ENCODE measurements around the gene CAMLG. TPM values are rescaled to one million over a fixed set of nuclear protein-coding genes. Genes with fewer than 3 reads are reported as not detected.
"Not testable (repeated sequence)": the region's sequence is repeated elsewhere in the genome, so short reads cannot be mapped to it uniquely, and the experiment has no call there.

The CAMLG gene
- total RNA-seq, 4 donors from 2014 or later, result 12.7 to 31.0 (median 24.2) TPM

DNA sequence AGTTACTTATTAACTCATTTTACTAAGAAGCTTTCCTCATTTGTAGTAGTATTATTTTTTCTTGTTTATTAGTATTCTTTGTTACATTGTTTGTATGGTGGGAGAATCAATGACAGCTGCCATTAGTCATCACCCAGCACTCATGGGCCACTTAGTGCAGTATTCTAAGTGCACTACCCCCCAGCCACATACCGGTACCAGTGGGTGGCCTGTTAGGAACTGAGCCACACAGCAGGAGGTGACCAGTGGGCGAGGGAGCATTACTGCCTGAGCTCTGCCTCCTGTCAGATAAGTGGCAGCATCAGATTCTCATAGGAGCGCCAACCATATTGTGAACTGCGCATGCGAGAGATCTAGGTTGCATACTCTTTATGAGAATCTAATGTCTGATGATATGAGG lies 24.2 kb upstream of the CAMLG start:
- Histone ChIP-seq H3K36me3 (peaks cover 0 to 61% (median 18%) of the 10 kb centered on the region in 4 donors), H3K27ac (no peak overlapping the region), H3K27me3 (no peaks in the 10 kb centered on the region), H3K9me3 (no peaks in the 10 kb centered on the region), H3K4me1 (no peaks in the 10 kb centered on the region), H3K4me3 (no peak overlapping the region)
- 92 to 95% methylated on average over 3 to 5 of the region's 5 CpGs for WGBS, 2 donors (ENCODE audit: low coverage in 1 of 2)
- intact Hi-C loops (cut with DNase I; ENCODE audit: low total_unique reads), result no loop called here
- TF ChIP-seq, protein P1, sequence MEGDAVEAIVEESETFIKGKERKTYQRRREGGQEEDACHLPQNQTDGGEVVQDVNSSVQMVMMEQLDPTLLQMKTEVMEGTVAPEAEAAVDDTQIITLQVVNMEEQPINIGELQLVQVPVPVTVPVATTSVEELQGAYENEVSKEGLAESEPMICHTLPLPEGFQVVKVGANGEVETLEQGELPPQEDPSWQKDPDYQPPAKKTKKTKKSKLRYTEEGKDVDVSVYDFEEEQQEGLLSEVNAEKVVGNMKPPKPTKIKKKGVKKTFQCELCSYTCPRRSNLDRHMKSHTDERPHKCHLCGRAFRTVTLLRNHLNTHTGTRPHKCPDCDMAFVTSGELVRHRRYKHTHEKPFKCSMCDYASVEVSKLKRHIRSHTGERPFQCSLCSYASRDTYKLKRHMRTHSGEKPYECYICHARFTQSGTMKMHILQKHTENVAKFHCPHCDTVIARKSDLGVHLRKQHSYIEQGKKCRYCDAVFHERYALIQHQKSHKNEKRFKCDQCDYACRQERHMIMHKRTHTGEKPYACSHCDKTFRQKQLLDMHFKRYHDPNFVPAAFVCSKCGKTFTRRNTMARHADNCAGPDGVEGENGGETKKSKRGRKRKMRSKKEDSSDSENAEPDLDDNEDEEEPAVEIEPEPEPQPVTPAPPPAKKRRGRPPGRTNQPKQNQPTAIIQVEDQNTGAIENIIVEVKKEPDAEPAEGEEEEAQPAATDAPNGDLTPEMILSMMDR (IDR thresholded peaks at IDR 0.05), result no peak
- no peak for TF ChIP-seq POLR2A (IDR thresholded peaks at IDR 0.05)
- no peak for TF ChIP-seq POLR2AphosphoS5 (IDR thresholded peaks at IDR 0.05)
- TF ChIP-seq EP300 (IDR thresholded peaks at IDR 0.05; ENCODE audit: low read depth), result no peak
- DNase-seq, result no peak
- in situ Hi-C loops (cut with MboI; ENCODE audit: low pct_ligation_motif_present in 1 of 4, low pct_unique_long_range_greater_than_20kb in 1 of 4, low sequenced_read_pairs in 3 of 4), result no loop called here

DNA sequence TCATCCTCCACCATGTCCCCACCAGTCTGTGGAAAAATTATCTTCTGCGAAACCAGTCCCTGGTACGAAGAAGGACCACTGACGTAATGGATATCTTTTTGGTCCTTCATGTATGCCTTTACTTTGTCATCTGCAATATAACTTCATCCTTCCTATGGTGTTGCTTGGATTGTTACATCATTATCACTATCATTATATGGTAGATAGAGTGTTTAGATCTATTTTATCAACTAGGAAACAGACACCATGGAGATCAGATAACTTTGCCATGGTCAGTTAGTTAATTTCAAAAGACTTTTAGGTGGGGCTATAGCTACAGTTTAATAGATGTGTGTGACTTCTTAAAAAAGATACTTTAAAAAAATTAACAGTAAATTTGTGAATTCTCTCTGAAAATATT lies 23.8 kb upstream of the CAMLG start:
- DNase-seq, result no peak
- peaks cover 0 to 60% (median 16%) of the 10 kb centered on the region in 4 donors for H3K36me3 ChIP-seq
- TF ChIP-seq, protein P1 (IDR thresholded peaks at IDR 0.05), result no peak
- TF ChIP-seq POLR2AphosphoS5 (IDR thresholded peaks at IDR 0.05), result no peak
- no peak for TF ChIP-seq POLR2A (IDR thresholded peaks at IDR 0.05)
- TF ChIP-seq EP300 (IDR thresholded peaks at IDR 0.05; ENCODE audit: low read depth), result no peak
- H3K4me1 ChIP-seq, result no peaks in the 10 kb centered on the region
- intact Hi-C loops (cut with DNase I; ENCODE audit: low total_unique reads) (no loop called here), in situ Hi-C loops (cut with MboI; ENCODE audit: low pct_ligation_motif_present in 1 of 4, low pct_unique_long_range_greater_than_20kb in 1 of 4, low sequenced_read_pairs in 3 of 4) (no loop called here)
- no peaks in the 10 kb centered on the region for H3K27me3 ChIP-seq
- no peaks in the 10 kb centered on the region for H3K9me3 ChIP-seq
- H3K27ac ChIP-seq, result no peak overlapping the region
- 69 to 99% methylated on average over 3 of the region's 3 CpGs for WGBS, 2 donors (ENCODE audit: low coverage in 1 of 2)
- H3K4me3 ChIP-seq, result no peak overlapping the region

DNA sequence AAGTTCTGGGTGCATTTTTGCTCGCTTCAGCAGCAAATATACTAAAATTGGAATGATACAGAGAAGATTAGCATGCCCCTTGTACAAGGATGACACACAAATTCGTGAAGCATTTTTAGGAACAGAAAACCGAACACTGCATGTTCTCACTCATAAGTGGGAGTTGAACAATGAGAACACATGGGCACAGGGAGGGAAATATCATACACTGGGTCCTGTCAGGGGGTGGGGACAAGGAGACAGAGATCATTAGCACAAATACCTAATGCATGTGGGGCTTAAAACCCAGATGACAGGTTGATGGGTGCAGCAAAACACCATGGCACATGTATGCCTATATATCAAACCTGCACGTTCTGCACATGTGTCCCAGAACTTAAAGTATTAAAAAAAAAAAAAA lies 22.9 kb upstream of the CAMLG start:
- H3K27ac ChIP-seq; DNase-seq; H3K27me3 ChIP-seq; in situ Hi-C loops (cut with MboI; ENCODE audit: low pct_ligation_motif_present in 1 of 4, low pct_unique_long_range_greater_than_20kb in 1 of 4, low sequenced_read_pairs in 3 of 4); H3K4me1 ChIP-seq; H3K4me3 ChIP-seq; H3K9me3 ChIP-seq; intact Hi-C loops (cut with DNase I; ENCODE audit: low total_unique reads): not testable (repeated sequence)
- peaks cover 0 to 60% (median 16%) of the 10 kb centered on the region in 4 donors for H3K36me3 ChIP-seq
- WGBS, 2 donors (ENCODE audit: low coverage in 1 of 2), result 89 to 90% methylated on average over 4 of the region's 4 CpGs

DNA sequence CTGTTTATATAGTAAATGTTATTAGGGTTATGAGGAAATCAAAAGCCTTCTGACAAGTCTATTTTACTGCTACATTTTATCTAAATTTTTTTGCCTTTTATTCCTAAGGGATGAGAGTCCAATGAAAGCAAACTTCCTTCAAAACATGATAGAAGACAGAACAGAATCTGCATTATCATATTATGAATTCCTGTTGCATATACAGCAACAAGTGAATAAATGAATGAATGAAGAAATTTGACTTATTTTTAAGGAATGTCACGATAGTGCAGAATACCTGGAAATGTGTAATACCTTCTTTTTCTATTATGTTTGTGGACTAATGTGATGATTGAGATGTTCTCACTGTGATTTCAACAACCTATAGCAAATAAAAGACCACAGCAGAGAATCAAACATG lies 13.5 kb upstream of the CAMLG start:
- in situ Hi-C loops (cut with MboI; ENCODE audit: low pct_ligation_motif_present in 1 of 4, low pct_unique_long_range_greater_than_20kb in 1 of 4, low sequenced_read_pairs in 3 of 4), result loop anchor here in 1 of 4 donors (25.0 kb wide), 1 partner anchor 187 kb away; the partner anchor contains the start of gene PCBD2
- 92 to 93% methylated on average over 1 of the region's 1 CpG for WGBS, 2 donors (ENCODE audit: low coverage in 1 of 2)
- Histone ChIP-seq H3K4me3 (no peak overlapping the region), H3K9me3 (no peaks in the 10 kb centered on the region), H3K4me1 (no peaks in the 10 kb centered on the region), H3K27ac (no peak overlapping the region), H3K36me3 (peaks cover 0 to 53% (median 24%) of the 10 kb centered on the region in 4 donors), H3K27me3 (no peaks in the 10 kb centered on the region)
- no peak for DNase-seq
- TF ChIP-seq POLR2AphosphoS5 (IDR thresholded peaks at IDR 0.05), result no peak
- TF ChIP-seq, protein P1 (IDR thresholded peaks at IDR 0.05), result no peak
- intact Hi-C loops (cut with DNase I; ENCODE audit: low total_unique reads), result no loop called here

DNA sequence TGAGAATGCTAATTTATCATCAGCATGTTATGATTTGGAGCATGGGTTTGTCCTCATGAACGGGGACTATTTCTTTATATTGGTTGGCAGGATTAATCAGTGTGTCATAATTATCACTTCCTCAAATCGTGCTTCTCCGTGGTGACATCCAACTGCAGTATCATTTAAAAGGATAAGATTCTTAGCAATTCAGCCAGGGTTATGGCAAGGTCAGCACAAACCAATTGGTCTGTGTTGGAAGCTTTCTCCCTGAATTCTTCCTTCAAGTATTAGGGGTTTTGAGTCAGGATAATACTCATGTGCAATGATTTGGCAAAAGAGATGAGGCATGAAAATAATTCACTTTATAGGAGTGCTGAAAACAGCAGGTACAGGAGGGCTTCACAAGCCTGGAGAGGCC lies 5.5 kb upstream of the CAMLG start:
- peaks cover 0 to 6% (median 0%) of the 10 kb centered on the region in 4 donors for H3K4me1 ChIP-seq
- no peak overlapping the region for H3K4me3 ChIP-seq
- intact Hi-C loops (cut with DNase I; ENCODE audit: low total_unique reads) (no loop called here), in situ Hi-C loops (cut with MboI; ENCODE audit: low pct_ligation_motif_present in 1 of 4, low pct_unique_long_range_greater_than_20kb in 1 of 4, low sequenced_read_pairs in 3 of 4) (loop anchor here in 1 of 4 donors (25.0 kb wide), 1 partner anchor 179 kb away; the partner anchor contains the start of gene PCBD2)
- H3K27ac ChIP-seq, result no peak overlapping the region
- TF ChIP-seq POLR2A (IDR thresholded peaks at IDR 0.05) (no peak), EP300 (IDR thresholded peaks at IDR 0.05; ENCODE audit: low read depth) (no peak), POLR2AphosphoS5 (IDR thresholded peaks at IDR 0.05) (no peak)
- TF ChIP-seq, protein P1 (IDR thresholded peaks at IDR 0.05), result no peak
- no peaks in the 10 kb centered on the region for H3K36me3 ChIP-seq
- WGBS, 2 donors (ENCODE audit: low coverage in 1 of 2), result 64% methylated on average over 3 of the region's 3 CpGs; no CpG with 5 or more reads in 1 of the 2 donors
- no peak for DNase-seq
- H3K27me3 ChIP-seq, result no peaks in the 10 kb centered on the region
- H3K9me3 ChIP-seq, result no peaks in the 10 kb centered on the region

Data from transverse colon (tissue), 4 donors.